Right ventricle myocardium superior (tissue), 1 donor: ENCODE measurements around the gene NUBP2. TPM values are rescaled to one million over a fixed set of nuclear protein-coding genes. Genes with fewer than 3 reads are reported as not detected.

Experiments used
- ATAC-seq: fragments of 200-7000 bp; cut with Tn5 transposase; one replicate; pipeline ENCODE4 v1.9.1; 2020; ENCODE audit warnings: mild to moderate bottlenecking; ENCODE audit not compliant: poor library complexity
- DNase-seq: peaks from one replicate; pipeline ENCODE4 v3.0.0-alpha.2; 2020
- intact Hi-C: fragments of 100-400 bp; cut with DNase I; formaldehyde crosslinking; loops from one replicate; pipeline ENCODE4 v1.11.2; 2022
- total RNA-seq: library from RNA; stranded (reverse); fragmentation: NEBNext Ultra II Directional; extraction: Animal tissue kit (Norgen Biotek cat#: 25700); gene quantifications from one replicate; pipeline ENCODE4 v1.2.1, GENCODE V29; 2021
- donor health status: DM: no; HTN: yes; CAD: no; lungs with severe emphysema.

NUBP2 gene
- total RNA-seq, 1 donor from 2014 or later: 34.8 TPM

GRCh38 chr16:1778200-1779179 lies 4.3 kb upstream of the NUBP2 start:
- peak; percentile 31 for DNase-seq
- no peak for ATAC-seq
- intact Hi-C loops: no loop called here

DNA sequence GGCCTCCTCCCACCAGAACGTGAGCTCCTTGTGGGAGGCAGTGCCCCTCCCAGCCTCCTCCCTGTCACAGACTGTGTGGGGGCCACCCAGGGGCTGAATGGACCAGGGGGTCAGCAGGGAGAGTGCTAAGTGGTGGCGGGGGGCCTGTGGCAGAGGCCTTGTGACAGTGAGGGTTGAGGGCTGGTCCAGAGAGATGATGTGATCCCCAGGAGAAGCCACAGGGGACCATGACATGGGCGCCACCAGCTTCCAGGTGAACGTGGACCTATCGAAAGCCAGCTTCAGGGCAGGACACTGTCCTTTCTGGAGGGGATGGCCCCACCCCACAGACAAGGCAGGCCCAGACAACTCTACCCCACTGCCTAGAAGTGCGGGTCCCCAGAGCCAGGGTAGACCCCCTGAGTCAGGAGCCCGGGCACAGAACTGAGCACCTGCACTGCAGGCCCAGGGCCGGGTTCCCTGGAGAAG lies 3.5 kb upstream of the NUBP2 start:
- no peak for ATAC-seq
- intact Hi-C loops: no loop called here
- peak; percentile 24 for DNase-seq

DNA sequence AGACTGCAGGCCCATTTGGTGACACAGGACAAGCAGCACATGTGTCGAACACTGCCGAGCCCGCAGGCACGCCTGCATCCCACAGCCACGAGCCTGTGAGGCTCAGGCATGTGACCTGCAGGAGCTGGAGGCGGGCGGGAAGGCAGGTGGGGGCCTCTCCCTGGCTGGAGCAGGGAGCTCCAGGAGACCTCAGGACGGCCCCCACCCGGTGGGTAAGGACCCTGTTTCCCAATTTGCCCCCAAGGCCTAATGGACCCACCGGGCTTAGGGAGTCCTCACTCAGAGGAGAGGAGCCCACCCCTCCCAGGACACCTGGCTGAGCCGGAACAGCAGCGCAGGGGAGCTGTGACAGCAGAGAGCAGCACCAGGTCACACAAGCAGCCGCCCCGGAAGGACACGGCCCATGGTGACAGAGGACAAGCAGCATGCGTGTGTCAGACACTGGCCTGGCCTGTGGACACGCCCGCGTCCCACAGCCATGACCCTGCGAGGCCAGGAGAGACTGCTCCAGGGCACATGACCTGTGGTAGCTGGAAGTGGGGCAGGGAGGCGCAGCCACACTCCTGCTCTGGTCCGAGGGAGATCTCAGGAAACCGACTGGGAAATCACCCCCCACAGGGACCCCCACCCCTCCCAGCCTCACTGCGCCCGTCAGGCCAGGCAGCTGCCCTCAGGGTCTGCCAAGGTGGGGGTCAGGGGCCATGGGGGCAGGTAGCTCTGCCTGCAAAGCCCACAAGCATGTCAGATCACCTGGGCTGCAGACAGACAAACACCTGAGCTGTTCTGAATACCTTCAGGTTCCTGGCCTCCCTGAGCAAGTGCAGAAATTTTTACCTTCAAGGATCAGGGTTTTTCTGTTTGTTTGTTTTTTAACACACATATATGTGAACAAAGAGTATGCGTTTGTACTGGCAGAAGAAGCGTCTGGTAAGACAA lies 2.8 kb upstream of the NUBP2 start:
- DNase-seq (peak; percentile 46), ATAC-seq (no peak)
- intact Hi-C loops: no loop called here

GRCh38 chr16:1780677-1781072 lies 2.1 kb upstream of the NUBP2 start:
- no peak for ATAC-seq
- intact Hi-C loops: no loop called here
- no peak for DNase-seq

DNA sequence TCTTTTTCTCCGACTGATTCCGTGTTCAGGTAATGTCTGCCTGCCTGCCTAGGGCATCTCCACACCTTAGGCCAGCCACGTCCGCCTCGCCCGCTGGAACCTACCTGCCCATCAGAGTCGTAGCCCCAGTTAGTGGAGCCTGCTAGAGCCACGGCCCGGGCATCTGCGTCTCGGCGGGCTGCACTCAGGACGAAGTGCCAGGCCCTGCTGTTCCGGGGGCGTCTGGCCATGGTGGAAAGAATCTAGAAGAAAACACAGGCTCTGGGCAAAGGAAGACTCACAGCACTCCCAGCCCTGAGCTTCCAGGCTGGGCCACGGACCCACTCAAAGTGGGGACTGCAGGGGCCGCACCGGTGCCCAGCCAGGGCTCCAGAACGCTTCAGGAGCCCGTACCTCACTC lies 1.5 kb upstream of the NUBP2 start:
- intact Hi-C loops: no loop called here
- DNase-seq: peak; percentile 41

DNA sequence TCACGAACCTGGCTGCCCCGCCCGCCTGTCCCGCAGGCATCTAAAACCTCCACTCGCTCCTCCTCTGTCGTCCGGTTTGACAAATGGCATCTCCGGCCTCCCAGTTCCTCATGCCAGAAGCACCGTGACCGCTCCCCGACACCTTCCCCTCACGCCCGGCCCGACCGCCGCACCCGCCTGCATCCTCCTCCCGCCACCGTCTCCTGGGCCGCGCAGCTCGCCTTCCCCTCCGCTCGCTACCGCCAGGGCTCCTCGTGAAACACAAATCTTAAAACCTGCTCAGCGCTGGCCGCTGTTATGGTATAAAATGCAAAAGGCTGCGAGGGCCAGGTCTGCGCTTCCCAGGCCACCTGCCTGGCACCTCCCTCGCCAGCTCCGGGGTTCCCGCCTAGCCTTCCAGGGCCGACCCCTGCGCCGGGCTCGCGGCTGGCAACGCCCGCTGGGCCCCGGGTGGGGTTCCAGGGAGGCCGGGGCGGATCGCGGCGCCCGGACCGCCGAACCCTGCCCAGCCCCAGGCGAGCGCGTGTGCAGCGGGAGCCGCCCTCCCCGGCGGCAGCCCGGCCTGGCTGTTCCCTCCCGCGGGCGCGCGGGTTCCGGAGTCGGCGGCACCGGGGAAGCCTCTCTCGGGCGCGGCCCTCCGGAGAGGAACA lies 877 bp upstream of the NUBP2 start:
- ATAC-seq: peak; percentile 16
- DNase-seq: peak; percentile 50
- intact Hi-C loops: no loop called here

More for the DNA sequence above, 1.5 kb upstream of the NUBP2 start:
- ATAC-seq: no peak

DNA sequence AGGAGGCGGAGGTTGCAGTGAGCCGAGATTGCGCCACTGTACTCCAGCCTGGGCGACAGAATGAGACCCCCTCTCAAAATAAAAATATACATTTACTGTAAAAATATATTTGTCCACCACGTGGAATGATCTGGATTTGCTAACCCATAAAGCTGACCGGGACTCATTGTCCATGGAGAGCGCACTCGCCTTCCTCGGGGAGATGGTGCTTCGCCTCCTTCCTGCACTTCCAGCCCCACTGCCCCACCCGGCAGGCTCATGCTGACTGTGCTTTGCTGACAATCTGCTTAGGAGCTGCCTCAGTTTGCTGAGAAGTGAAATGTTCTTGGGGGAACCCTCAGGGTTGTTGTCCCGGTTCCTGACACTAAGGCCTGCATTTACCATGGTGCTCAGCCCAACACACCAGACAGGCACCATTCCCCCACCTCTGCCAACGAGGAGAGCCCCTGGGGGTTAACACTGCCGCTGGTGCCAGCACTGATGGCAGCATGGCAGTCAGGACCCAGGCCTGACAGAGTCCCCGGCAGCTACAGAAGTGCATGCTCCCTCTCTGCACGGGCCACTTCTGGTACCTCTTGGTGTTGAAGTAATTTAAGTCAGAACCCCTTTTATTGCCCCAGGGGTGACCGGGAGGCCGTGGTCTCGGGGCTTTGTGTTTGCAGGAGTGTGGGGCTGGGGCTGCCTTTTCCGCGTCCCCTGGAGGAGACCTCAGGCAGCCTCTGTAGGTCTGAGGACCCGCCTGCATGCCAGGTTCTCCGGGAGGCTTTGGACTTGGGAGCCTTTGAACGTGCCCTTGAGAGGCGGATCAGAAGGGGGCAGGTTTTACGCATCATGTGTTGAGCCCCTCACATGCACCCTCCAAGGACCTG lies 2.5 kb downstream of the NUBP2 start:
- intact Hi-C loops: no loop called here

DNA sequence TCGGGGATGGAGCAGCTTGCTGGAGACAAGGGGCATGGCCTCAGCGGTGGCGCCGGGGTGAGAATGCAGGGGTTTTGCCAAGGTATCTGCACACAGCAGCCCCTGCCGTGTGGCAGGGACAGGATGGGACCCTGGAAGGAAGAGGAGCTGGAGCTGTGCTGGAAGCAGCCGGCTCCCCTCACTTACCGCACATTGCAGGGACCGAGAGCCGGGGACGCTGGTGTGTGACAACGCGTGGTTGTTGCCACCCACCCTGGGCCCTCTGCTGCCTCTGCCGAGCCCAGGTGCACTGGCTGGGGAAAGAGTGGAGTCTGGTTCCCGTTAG lies 3.0 kb downstream of the NUBP2 start:
- intact Hi-C loops: no loop called here
- no peak for ATAC-seq
- no peak for DNase-seq

More for the DNA sequence above, 2.5 kb downstream of the NUBP2 start:
- ATAC-seq (no peak), DNase-seq (peak; percentile 36)

- no peak for ATAC-seq
- intact Hi-C loops: no loop called here
- peak; percentile 42 for DNase-seq
Observed at GRCh38 chr16:1786242-1787055, 3.7 kb downstream of the NUBP2 start.

GRCh38 chr16:1787056-1787321 lies 4.2 kb downstream of the NUBP2 start:
- intact Hi-C loops: no loop called here
- ATAC-seq (no peak), DNase-seq (no peak)

- ATAC-seq: no peak
- DNase-seq: peak; percentile 34
- intact Hi-C loops: no loop called here
Observed at GRCh38 chr16:1787322-1788094, 4.7 kb downstream of the NUBP2 start.

DNA sequence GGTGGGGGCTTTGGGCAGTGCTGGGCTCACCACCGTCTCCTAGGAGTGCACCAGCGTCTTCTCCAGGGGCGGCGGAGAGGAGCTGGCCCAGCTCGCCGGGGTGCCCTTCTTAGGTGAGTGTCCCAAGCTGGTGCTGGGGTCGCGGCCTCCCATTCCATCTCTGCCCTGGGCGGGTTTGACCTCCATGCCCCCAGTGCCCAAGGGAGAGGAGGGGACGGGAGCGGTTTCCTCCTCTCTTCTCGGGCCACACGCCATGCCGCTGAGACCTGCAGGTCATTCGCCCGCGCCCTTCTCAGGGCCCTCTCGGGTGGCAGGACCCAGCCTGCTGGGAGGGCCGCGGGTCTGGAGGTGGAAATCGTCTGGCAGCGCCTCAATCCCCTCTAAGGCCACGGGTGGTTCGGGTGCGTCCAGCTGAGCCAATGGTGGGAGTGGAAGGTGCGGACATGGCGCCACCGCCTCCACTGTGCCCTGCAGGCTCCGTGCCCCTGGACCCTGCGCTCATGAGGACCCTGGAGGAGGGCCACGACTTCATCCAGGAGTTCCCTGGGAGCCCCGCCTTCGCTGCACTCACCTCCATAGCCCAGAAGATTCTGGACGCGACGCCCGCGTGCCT lies 5.4 kb downstream of the NUBP2 start:
- ATAC-seq: no peak
- DNase-seq: no peak
- intact Hi-C loops: no loop called here

DNA sequence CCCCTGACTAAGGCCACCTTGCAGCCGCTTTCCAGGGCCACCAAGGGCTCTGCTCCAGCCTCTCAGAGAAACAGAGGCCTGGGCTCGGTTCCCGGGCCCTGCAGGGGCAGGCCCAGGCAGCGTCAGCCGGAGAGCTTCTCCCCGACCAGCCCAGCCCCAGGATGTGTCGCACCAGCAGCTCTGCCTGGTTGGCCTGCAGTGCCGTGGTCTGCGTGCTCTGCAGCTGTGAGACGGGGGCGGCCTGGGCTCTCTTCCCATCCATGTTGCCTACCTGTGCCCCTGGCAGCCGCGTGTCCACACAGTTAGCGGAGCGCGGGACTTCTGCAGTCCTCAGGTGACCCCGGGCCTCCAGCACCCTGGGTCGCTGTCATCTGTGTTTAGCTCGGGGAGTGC lies 5.9 kb downstream of the NUBP2 start:
- ATAC-seq: no peak
- intact Hi-C loops: no loop called here

DNA sequence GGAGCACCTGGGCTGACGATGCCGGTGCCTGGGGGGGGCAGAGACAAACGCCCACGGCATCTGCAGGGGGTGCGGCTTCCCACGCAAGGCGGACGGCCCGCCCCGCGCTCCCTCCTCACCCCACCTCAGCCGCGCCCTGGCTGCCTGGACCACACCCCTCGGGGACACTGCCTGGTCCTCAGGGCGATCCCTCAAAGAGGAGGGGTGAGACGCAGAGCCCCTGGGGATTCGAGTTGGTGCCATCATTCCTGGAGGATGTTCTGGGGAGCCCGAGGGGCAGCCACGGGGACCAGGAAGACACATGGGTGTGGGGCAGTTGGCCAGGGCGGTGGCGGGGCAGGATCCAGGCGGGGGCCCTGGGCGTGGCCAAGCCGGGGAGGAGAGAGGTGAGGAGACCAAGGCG lies 6.9 kb downstream of the NUBP2 start:
- intact Hi-C loops: no loop called here
- DNase-seq (no peak), ATAC-seq (no peak)

More for the DNA sequence above, 5.9 kb downstream of the NUBP2 start:
- no peak for DNase-seq

DNA sequence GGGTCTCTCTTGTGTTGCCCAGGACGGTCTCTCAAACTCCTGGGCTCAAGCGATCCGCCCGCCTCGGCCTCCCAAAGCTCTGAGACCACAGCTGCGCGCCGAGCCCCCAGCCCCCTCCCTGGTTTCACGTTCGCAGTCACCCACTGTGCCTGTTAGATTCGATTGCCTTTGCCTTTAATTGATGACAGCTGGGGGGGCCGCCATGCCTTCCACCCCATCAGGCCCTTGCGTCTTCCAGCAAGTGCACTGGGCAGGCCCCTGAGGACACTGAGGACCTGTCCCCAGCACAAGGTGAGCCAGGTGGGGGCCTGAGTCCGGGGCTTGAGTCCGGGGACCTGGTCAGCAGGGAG lies 7.5 kb downstream of the NUBP2 start:
- DNase-seq (peak; percentile 39), ATAC-seq (no peak)
- intact Hi-C loops: no loop called here

- no peak for DNase-seq
- intact Hi-C loops: no loop called here
- no peak for ATAC-seq
Observed at GRCh38 chr16:1790611-1791255, 8.0 kb downstream of the NUBP2 start.
